H1 (cell line): ENCODE measurements around the gene ZNF823. TPM values are rescaled to one million over a fixed set of nuclear protein-coding genes. Genes with fewer than 3 reads are reported as not detected.
A peak's percentile ranks its signal among the peaks of the same experiment; 100 is the strongest.

Experiments used
- CTCF ChIA-PET: fragments of 300-600 bp; sonication (Branson Sonifier 250); formaldehyde crosslinking; loops from one replicate; lab custom pipeline; 2021; ENCODE audit not compliant: partially characterized antibody; lab: Charles Lee
- POLR2A ChIA-PET: fragments of 300-600 bp; sonication (Branson Sonifier 250); formaldehyde crosslinking; loops from one replicate; lab custom pipeline; 2021; ENCODE audit warnings: inconsistent platforms; ENCODE audit not compliant: partially characterized antibody; lab: Charles Lee
- DNase-seq, 2 experiments: peaks; one replicate each; pipeline versions ENCODE4 v3.0.0 to v3.0.0-alpha.2; 2010 to 2022; ENCODE audit warnings: low spot score in 2 of 2, low read depth in 1 of 2, mixed read lengths in 1 of 2
- FAIRE-seq: peaks from 2 replicates; lab custom pipeline; 2011; peaks lifted over from hg19 to GRCh38; lab: Jason Lieb, UNC
- H2AFZ ChIP-seq: 2 replicates; pipeline ENCODE4 v1.8.1; 2012; ENCODE audit warnings: low read length, inconsistent platforms
- H2AK5ac ChIP-seq: 2 replicates; pipeline ENCODE4 v1.6.1; 2013; ENCODE audit warnings: low read depth, low read length
- H2BK120ac ChIP-seq: replicated peaks from 2 replicates; pipeline ENCODE3; 2013; ENCODE audit warnings: low read depth, low read length, inconsistent platforms
- H2BK12ac ChIP-seq: 2 replicates; pipeline ENCODE4 v1.6.1; 2013; ENCODE audit warnings: low read depth, low read length
- H2BK15ac ChIP-seq: 2 replicates; pipeline ENCODE4 v1.6.1; 2013; ENCODE audit warnings: low read length
- H2BK20ac ChIP-seq: 2 replicates; pipeline ENCODE4 v1.6.1; 2013; ENCODE audit warnings: low read length
- H2BK5ac ChIP-seq: 2 replicates; pipeline ENCODE4 v1.6.1; 2013; ENCODE audit warnings: low read depth, low read length
- H3K14ac ChIP-seq: 2 replicates; pipeline ENCODE4 v1.6.1; 2013; ENCODE audit warnings: inconsistent platforms; ENCODE audit not compliant: insufficient read length
- H3K18ac ChIP-seq: 2 replicates; pipeline ENCODE4 v1.6.1; 2013; ENCODE audit warnings: low read length; ENCODE audit errors: extremely low read depth
- H3K23ac ChIP-seq: 2 replicates; pipeline ENCODE4 v1.6.1; 2013; ENCODE audit warnings: inconsistent platforms; ENCODE audit not compliant: insufficient read length
- H3K23me2 ChIP-seq: 2 replicates; pipeline ENCODE4 v1.6.1; 2013; ENCODE audit warnings: low read depth, low read length
- H3K27ac ChIP-seq: 2 replicates; pipeline ENCODE4 v1.6.1; 2011; ENCODE audit warnings: low read depth, low read length, inconsistent platforms
- H3K27me3 ChIP-seq, 4 experiments: replicated peaks in 1 of 4; 1 replicate in 1 of 4; 2 replicates in 3 of 4; pipeline versions ENCODE4 v1.6.1 to v1.8.1; 2011 to 2013; ENCODE audit warnings: low read length in 3 of 4, mild to moderate bottlenecking in 3 of 4, inconsistent platforms in 2 of 4, mixed read lengths in 2 of 4, moderate library complexity in 1 of 4; ENCODE audit not compliant: control insufficient read depth in 3 of 4, insufficient read depth in 3 of 4; ENCODE audit errors: extremely low read depth in 1 of 4
- H3K36me3 ChIP-seq, 4 experiments: 2 replicates each; pipeline versions ENCODE4 v1.6.1 to v1.8.1; 2011 to 2013; ENCODE audit warnings: mild to moderate bottlenecking in 4 of 4, low read length in 3 of 4, moderate library complexity in 2 of 4, control low read depth in 1 of 4, inconsistent platforms in 1 of 4; ENCODE audit not compliant: insufficient read depth in 4 of 4, control insufficient read depth in 2 of 4
- H3K4ac ChIP-seq: replicated peaks from 2 replicates; pipeline ENCODE3; 2013; ENCODE audit warnings: low read length, low read depth, mixed read lengths, inconsistent platforms; ENCODE audit not compliant: insufficient read length
- H3K4me1 ChIP-seq, 4 experiments: replicated peaks in 1 of 4; 1 replicate in 1 of 4; 2 replicates in 3 of 4; pipeline versions ENCODE4 v1.6.1 to v1.8.1; 2011 to 2013; ENCODE audit warnings: low read length in 3 of 4, inconsistent platforms in 2 of 4, mixed read lengths in 1 of 4; ENCODE audit not compliant: insufficient read depth in 4 of 4, control insufficient read depth in 3 of 4
- H3K4me2 ChIP-seq, 2 experiments: 2 replicates each; pipeline versions ENCODE4 v1.6.1 to v1.8.1; 2011 to 2013; ENCODE audit warnings: low read depth in 2 of 2, low read length in 2 of 2, control low read depth in 1 of 2, inconsistent platforms in 1 of 2, mild to moderate bottlenecking in 1 of 2; ENCODE audit not compliant: insufficient read depth in 1 of 2
- H3K4me3 ChIP-seq, 4 experiments: fragments of 200-600, 300-600 bp in 1 of 4; sonication (generic), shearing (Covaris generic), sonication (Bioruptor Twin) in 1 of 4; 2 replicates each; pipeline versions ENCODE4 v1.5.1 to v1.8.1; 2011 to 2016; ENCODE audit warnings: low read length in 4 of 4, low read depth in 3 of 4, control low read depth in 2 of 4, inconsistent platforms in 2 of 4, mild to moderate bottlenecking in 2 of 4, mixed read lengths in 1 of 4, moderate library complexity in 1 of 4; ENCODE audit not compliant: insufficient read depth in 2 of 4; ENCODE audit errors: extremely low read depth in 1 of 4
- H3K56ac ChIP-seq: replicated peaks from 2 replicates; pipeline ENCODE3; 2013; ENCODE audit warnings: low read depth, mild to moderate bottlenecking, mixed read lengths, low read length, inconsistent platforms; ENCODE audit not compliant: insufficient read length
- H3K79me1 ChIP-seq: 2 replicates; pipeline ENCODE4 v1.6.1; 2013; ENCODE audit warnings: low read depth, low read length, control low read depth
- H3K79me2 ChIP-seq, 2 experiments: 2 replicates each; pipeline versions ENCODE4 v1.6.1 to v1.8.1; 2012 to 2013; ENCODE audit warnings: low read length in 2 of 2, mild to moderate bottlenecking in 2 of 2, inconsistent platforms in 1 of 2; ENCODE audit not compliant: insufficient read depth in 2 of 2, control insufficient read depth in 1 of 2
- H3K9ac ChIP-seq, 4 experiments: replicated peaks in 1 of 4; 1 replicate in 1 of 4; 2 replicates in 3 of 4; pipeline versions ENCODE4 v1.6.1 to v1.8.1; 2011 to 2013; ENCODE audit warnings: low read depth in 3 of 4, low read length in 3 of 4, control low read depth in 2 of 4, mild to moderate bottlenecking in 2 of 4, moderate library complexity in 2 of 4, inconsistent platforms in 1 of 4; ENCODE audit errors: extremely low read depth in 1 of 4
- H3K9me3 ChIP-seq, 2 experiments: 2 replicates each; pipeline versions ENCODE4 v1.6.1 to v1.8.1; 2012 to 2013; ENCODE audit warnings: mild to moderate bottlenecking in 2 of 2, moderate library complexity in 2 of 2, control low read depth in 1 of 2, inconsistent platforms in 1 of 2, low read depth in 1 of 2, low read length in 1 of 2, mixed read lengths in 1 of 2; ENCODE audit not compliant: insufficient read depth in 2 of 2
- H4K20me1 ChIP-seq, 2 experiments: replicated peaks in 1 of 2; 2 replicates each; pipeline versions ENCODE3 to v1.8.1; 2011 to 2013; ENCODE audit warnings: inconsistent platforms in 2 of 2, low read length in 2 of 2, mild to moderate bottlenecking in 1 of 2; ENCODE audit not compliant: insufficient read depth in 2 of 2, control insufficient read depth in 1 of 2
- H4K5ac ChIP-seq: 2 replicates; pipeline ENCODE4 v1.6.1; 2013; ENCODE audit warnings: low read length, low read depth, mixed read lengths, inconsistent platforms; ENCODE audit not compliant: insufficient read length
- H4K8ac ChIP-seq: 2 replicates; pipeline ENCODE4 v1.8.0; 2013; ENCODE audit warnings: mild to moderate bottlenecking, moderate library complexity, low read length, inconsistent platforms; ENCODE audit not compliant: insufficient read depth; ENCODE audit errors: extremely low read depth
- H4K91ac ChIP-seq: replicated peaks from 2 replicates; pipeline ENCODE3; 2013; ENCODE audit warnings: low read length, mixed read lengths, inconsistent platforms; ENCODE audit not compliant: insufficient read length
- GABPA ChIP-seq: IDR thresholded peaks from 2 replicates; pipeline ENCODE4 v1.6.1; 2011; ENCODE audit warnings: mild to moderate bottlenecking, low read length, moderate library complexity, borderline replicate concordance; ENCODE audit not compliant: insufficient read depth
- NRF1 ChIP-seq: IDR thresholded peaks from 2 replicates; pipeline ENCODE4 v1.6.1; 2011; ENCODE audit warnings: mild to moderate bottlenecking, low read depth, low read length, improper control_type of control experiment
- RAD21 ChIP-seq, 2 experiments: IDR thresholded peaks in 1 of 2; conservative IDR thresholded peaks in 1 of 2; 2 replicates each; pipeline ENCODE4 v1.6.1; 2011; ENCODE audit warnings: low read depth in 2 of 2, low read length in 2 of 2, improper control_type of control experiment in 1 of 2, inconsistent platforms in 1 of 2, mild to moderate bottlenecking in 1 of 2, moderate library complexity in 1 of 2
- SP1 ChIP-seq: IDR thresholded peaks from 2 replicates; pipeline ENCODE4 v1.6.1; 2011; ENCODE audit warnings: low read depth, low read length
- TBP ChIP-seq: IDR thresholded peaks from 2 replicates; pipeline ENCODE4 v1.6.1; 2011; ENCODE audit warnings: low read depth, low read length, improper control_type of control experiment
- ZNF274 ChIP-seq: IDR thresholded peaks from 2 replicates; pipeline ENCODE4 v1.7.0; 2012; ENCODE audit warnings: low read length, borderline replicate concordance; ENCODE audit errors: extremely low read depth
- WGBS, 2 experiments: shearing (Covaris generic) in 1 of 2; methylation state at CpG; one replicate each; pipeline versions ENCODE4 v1.1.6 to v1.1.7; 2013 to 2015; ENCODE audit warnings: low lambda C conversion rate in 2 of 2, mixed read lengths in 2 of 2, inconsistent platforms in 1 of 2, low coverage in 1 of 2, missing lambda C conversion rate in 1 of 2; ENCODE audit not compliant: insufficient replicate concordance in 2 of 2, insufficient coverage in 1 of 2, insufficient read length in 1 of 2; ENCODE audit errors: extremely low coverage in 1 of 2, missing lambda C conversion rate in 1 of 2; 5-methylcytosine and 5-hydroxymethylcytosine counted together
- polyA plus RNA-seq, 7 experiments: library from polyadenylated mRNA; depleted of rRNA in 3 of 7; stranded (reverse) in 5 of 7; unstranded in 2 of 7; fragments of >200 nt in 5 of 7; fragments of 200-250 nt in 2 of 7; gene quantifications; 1 replicate in 5 of 7; 2 replicates in 1 of 7; 4 replicates in 1 of 7; pipeline versions ENCODE4 v1.2.1 to v1.2.3, GENCODE V29; 2011 to 2013; ENCODE audit warnings: missing spikeins in 2 of 7, mixed read lengths in 2 of 7
- total RNA-seq: library from RNA; stranded (reverse); fragmentation: NEBNext Ultra II Directional; extraction: Animal tissue kit (Norgen Biotek cat#: 25700); gene quantifications from 2 replicates; pipeline ENCODE4 v1.2.1, GENCODE V29; 2021

ZNF823 gene
- total and polyA plus RNA-seq, 2 of the 8 experiments (the other 6 are each of a cell fraction or from before 2014, with no cell fraction given) = 0.73 to 2.4 TPM

DNA sequence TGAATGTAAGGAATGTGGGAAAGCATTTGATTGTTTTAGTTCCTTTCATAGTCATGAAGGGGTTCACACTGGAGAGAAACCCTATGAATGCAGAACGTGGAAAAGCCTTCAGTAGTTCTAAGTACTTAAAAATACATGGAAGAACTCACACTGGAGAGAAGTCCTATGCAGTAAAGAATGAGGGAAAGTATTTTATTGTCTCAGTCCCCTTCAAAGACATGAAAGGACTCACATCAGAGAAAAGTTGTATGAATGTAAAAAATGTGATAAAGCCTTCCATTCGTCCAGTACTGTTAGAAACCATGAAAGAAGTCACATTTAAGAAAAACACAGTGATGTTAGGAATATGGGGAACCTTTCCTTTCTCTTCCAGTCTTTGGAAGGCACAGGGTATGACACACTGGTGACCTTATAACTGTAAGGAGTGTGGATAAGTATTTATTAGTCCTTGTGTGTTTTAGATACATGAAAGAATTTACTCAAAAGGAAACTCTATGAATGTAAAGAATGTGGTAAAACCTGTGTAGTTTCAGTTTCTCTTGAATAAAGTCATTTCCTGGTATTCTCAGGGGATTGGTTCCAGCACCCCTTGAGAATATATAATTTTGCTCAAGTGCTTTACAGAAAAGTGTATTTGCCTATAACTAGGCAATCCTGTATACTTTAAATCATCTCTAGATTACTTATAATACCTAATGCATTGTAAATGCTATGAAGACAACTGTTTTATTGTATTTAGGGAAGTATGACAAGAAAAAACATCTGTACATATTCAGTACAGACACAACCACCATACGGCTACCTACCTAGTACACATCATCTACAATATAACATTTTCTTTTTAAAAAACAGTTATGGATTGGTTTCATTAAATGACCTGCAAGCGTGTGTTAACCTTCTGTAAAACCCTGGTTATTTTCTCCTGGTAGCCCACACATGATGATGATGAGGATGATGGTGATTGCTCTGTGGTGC is 52.8 kb downstream of the ZNF823 start:
- Histone ChIP-seq H3K9me3 (peaks cover 48 to 53% of the 10 kb centered on the region in 2 experiments), H3K56ac (no peak overlapping the region), H3K27me3 (no peaks in the 10 kb centered on the region), H2AK5ac (no peak overlapping the region), H4K5ac (no peak overlapping the region), H2BK12ac (no peak overlapping the region), H4K8ac (no peak overlapping the region), H2BK5ac (no peak overlapping the region), H3K23ac (no peak overlapping the region), H3K36me3 (peaks cover 0 to 44% (median 8%) of the 10 kb centered on the region in 4 experiments; a peak in 4 of 8 replicates), H3K23me2 (no peaks in the 10 kb centered on the region), H3K27ac (no peak overlapping the region), H2BK15ac (no peak overlapping the region), H3K9ac (no peak overlapping the region), H3K4me1 (no peaks in the 10 kb centered on the region), H4K91ac (no peak overlapping the region), H2BK120ac (no peak overlapping the region), H2BK20ac (no peak overlapping the region), H3K79me1 (no peaks in the 10 kb centered on the region), H3K4ac (no peak overlapping the region), H3K4me2 (no peak overlapping the region), H3K4me3 (no peak overlapping the region), H4K20me1 (no peaks in the 10 kb centered on the region), H3K14ac (no peak overlapping the region), H2AFZ (no peak overlapping the region), H3K79me2 (no peaks in the 10 kb centered on the region), H3K18ac (no peak overlapping the region)
- ChIA-PET CTCF (no interaction called here), POLR2A (interaction anchor here (1.7 kb wide), 1 partner anchor 16 kb away, joined by 3 read pairs; no protein-coding TSS in a partner anchor)
- TF ChIP-seq GABPA (no peak), RAD21 (IDR thresholded peaks at IDR 0.05 in 1 of 2, conservative IDR thresholded peaks at IDR 0.05 in 1 of 2; ENCODE audit: low read depth in 2 of 2, low read length in 2 of 2) (no peak), ZNF274 (0 out of 2 replicates have a peak, but pooled peaks have one; percentile 30), NRF1 (no peak), SP1 (no peak), TBP (no peak)
- WGBS, 2 experiments = 83% methylated on average over 4 of the region's 4 CpGs; no CpG with 5 or more reads in 1 of the 2 experiments
- DNase-seq = no peak
- no peak for FAIRE-seq
